ENCODE data around the gene MKKS.

DNA sequence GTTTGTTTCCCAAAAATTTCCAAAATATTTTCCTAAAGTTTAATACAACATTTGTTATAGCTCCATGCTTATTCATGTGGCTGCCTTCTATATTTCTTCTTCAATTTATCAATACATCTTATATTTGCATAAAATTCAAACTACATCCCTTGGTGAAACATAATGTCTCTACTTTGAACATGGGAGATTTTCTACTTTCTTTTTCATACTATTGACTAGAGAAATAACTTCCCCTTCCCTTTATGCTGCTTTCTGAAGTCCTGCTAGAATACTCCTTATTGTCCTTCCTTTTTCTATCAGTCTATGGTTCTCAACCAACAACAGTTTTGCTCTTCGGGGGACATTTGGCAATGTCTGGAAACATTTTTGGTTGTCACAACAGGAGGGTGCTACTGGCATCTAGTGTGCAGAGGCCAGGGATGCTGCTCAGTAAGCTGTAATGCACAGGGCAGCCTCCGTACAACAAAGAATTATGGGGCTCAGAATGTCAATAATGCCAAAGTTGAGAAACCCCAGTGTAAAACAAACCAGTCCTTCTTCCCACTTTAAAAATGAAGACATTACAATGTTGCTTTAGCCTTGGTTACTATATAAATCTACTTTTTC lies 29.9 kb downstream of the MKKS start:
- no peak for TF ChIP-seq CTCF (optimal IDR thresholded peaks at IDR 0.05 in 1 of 3, IDR thresholded peaks at IDR 0.05 in 1 of 3, conservative IDR thresholded peaks at IDR 0.05 in 1 of 3; ENCODE audit: extremely low read depth in 1 of 3, insufficient read depth in 2 of 3, low read length in 3 of 3)
- TF ChIP-seq EZH2 (IDR thresholded peaks at IDR 0.05; ENCODE audit: low read length), result no peak
